ENCODE measurements around the gene MACROD2.

- TF ChIP-seq CTCF (IDR thresholded peaks at IDR 0.05) (no peak), ZFX (IDR thresholded peaks at IDR 0.05; ENCODE audit: borderline replicate concordance) (no peak)
Observed at GRCh38 chr20:15565786-15566185, 1570.5 kb downstream of the MACROD2 start.
